ENCODE data around the gene DTD1.

- TF ChIP-seq, protein P1, sequence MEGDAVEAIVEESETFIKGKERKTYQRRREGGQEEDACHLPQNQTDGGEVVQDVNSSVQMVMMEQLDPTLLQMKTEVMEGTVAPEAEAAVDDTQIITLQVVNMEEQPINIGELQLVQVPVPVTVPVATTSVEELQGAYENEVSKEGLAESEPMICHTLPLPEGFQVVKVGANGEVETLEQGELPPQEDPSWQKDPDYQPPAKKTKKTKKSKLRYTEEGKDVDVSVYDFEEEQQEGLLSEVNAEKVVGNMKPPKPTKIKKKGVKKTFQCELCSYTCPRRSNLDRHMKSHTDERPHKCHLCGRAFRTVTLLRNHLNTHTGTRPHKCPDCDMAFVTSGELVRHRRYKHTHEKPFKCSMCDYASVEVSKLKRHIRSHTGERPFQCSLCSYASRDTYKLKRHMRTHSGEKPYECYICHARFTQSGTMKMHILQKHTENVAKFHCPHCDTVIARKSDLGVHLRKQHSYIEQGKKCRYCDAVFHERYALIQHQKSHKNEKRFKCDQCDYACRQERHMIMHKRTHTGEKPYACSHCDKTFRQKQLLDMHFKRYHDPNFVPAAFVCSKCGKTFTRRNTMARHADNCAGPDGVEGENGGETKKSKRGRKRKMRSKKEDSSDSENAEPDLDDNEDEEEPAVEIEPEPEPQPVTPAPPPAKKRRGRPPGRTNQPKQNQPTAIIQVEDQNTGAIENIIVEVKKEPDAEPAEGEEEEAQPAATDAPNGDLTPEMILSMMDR (IDR thresholded peaks at IDR 0.05), result no peak
- TF ChIP-seq POLR2A (IDR thresholded peaks at IDR 0.05), result no peak
Measured at GRCh38 chr20:18637224-18637623, 49.4 kb downstream of the DTD1 start.
